ENCODE measurements around the gene ZSWIM5. TPM values are rescaled to one million over a fixed set of nuclear protein-coding genes. Genes with fewer than 3 reads are reported as not detected.

Gene ZSWIM5
- total and polyA plus RNA-seq, 10 donors = 0.15 to 4.7 (median 2.7) TPM

DNA sequence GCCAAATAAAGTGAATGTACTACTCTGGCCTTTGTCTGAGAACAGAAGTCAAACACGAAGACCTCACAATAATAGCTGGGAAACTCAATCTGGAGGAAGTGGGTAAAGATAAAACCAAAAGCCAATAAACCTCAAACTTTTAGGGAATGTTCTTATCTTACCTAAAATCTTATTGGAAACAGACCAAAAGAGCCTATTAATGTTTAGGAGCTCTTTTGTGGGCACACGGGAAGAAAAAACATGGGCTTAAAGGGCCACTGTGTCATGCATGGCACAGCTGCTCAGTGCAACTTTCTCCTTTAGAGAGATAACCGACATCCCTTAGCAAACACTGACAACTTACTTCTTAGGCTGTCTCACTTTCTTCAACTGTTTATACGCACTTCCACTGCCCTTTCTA is 236.1 kb downstream of the ZSWIM5 start:
- DNase-seq = no peak
- no peaks in the 10 kb centered on the region for H3K9me3 ChIP-seq
- intact Hi-C loops (cut with DNase I; ENCODE audit: low total_unique reads) = no loop called here
- H3K4me3 ChIP-seq = no peak overlapping the region
- peaks cover 0 to 54% (median 14%) of the 10 kb centered on the region in 6 donors for H3K36me3 ChIP-seq
- peaks cover 0 to 21% (median 2%) of the 10 kb centered on the region in 6 donors for H3K4me1 ChIP-seq
- no peaks in the 10 kb centered on the region for H3K27me3 ChIP-seq (replicated peaks in 1 of 7)
- no peak overlapping the region for H3K27ac ChIP-seq
- WGBS, 5 donors = 54 to 61% (median 55%) methylated on average over 4 of the region's 4 CpGs
- TF ChIP-seq POLR2A (IDR thresholded peaks at IDR 0.05) = no peak
- no peak for TF ChIP-seq POLR2AphosphoS5 (IDR thresholded peaks at IDR 0.05)
- TF ChIP-seq, protein P1, sequence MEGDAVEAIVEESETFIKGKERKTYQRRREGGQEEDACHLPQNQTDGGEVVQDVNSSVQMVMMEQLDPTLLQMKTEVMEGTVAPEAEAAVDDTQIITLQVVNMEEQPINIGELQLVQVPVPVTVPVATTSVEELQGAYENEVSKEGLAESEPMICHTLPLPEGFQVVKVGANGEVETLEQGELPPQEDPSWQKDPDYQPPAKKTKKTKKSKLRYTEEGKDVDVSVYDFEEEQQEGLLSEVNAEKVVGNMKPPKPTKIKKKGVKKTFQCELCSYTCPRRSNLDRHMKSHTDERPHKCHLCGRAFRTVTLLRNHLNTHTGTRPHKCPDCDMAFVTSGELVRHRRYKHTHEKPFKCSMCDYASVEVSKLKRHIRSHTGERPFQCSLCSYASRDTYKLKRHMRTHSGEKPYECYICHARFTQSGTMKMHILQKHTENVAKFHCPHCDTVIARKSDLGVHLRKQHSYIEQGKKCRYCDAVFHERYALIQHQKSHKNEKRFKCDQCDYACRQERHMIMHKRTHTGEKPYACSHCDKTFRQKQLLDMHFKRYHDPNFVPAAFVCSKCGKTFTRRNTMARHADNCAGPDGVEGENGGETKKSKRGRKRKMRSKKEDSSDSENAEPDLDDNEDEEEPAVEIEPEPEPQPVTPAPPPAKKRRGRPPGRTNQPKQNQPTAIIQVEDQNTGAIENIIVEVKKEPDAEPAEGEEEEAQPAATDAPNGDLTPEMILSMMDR (IDR thresholded peaks at IDR 0.05 in 8 of 11, conservative IDR thresholded peaks at IDR 0.05 in 3 of 11) = no peak

Other genes with a start within 250 kb of the ZSWIM5 start
- gene EIF2B3, start 220.0 kb downstream of the ZSWIM5 start, total RNA-seq = 10 to 100 TPM; 14.5 to 28.8 (median 23.4) TPM
- gene EIF2B3, start 220.0 kb downstream of the ZSWIM5 start, polyA plus RNA-seq = 10 to 100 TPM in 2 of 3 donors, 1 to 10 TPM in 1; 7.4 to 15.2 (median 13.7) TPM
- gene HECTD3, start 195.3 kb downstream of the ZSWIM5 start, total RNA-seq = 10 to 100 TPM; 33.2 to 50.7 (median 37.6) TPM
- 10 to 100 TPM; 13.3 to 24.9 (median 15.9) TPM for gene HECTD3, start 195.3 kb downstream of the ZSWIM5 start, polyA plus RNA-seq
- gene UROD, start 194.4 kb downstream of the ZSWIM5 start, total RNA-seq = 10 to 100 TPM; 41.5 to 70.4 (median 65.4) TPM
- gene UROD, start 194.4 kb downstream of the ZSWIM5 start, polyA plus RNA-seq = 10 to 100 TPM; 69.8 to 90.9 (median 80.0) TPM
- gene HPDL, start 120.3 kb upstream of the ZSWIM5 start, total RNA-seq = 1 to 10 TPM in 4 of 7 donors, under 1 TPM in 3; 0.73 to 3.7 (median 1.3) TPM
- gene HPDL, start 120.3 kb upstream of the ZSWIM5 start, polyA plus RNA-seq = 1 to 10 TPM; 2.3 to 4.6 (median 3.5) TPM
- gene TOE1, start 133.6 kb upstream of the ZSWIM5 start, total RNA-seq = 10 to 100 TPM in 6 of 7 donors, 1 to 10 TPM in 1; 8.9 to 12.6 (median 11.7) TPM
- 10 to 100 TPM in 2 of 3 donors, 1 to 10 TPM in 1; 8.7 to 11.6 (median 10.6) TPM for gene TOE1, start 133.6 kb upstream of the ZSWIM5 start, polyA plus RNA-seq
- 10 to 100 TPM; 26.3 to 41.1 (median 36.4) TPM for gene MUTYH, start 133.8 kb upstream of the ZSWIM5 start, total RNA-seq
- gene MUTYH, start 133.8 kb upstream of the ZSWIM5 start, polyA plus RNA-seq = 10 to 100 TPM; 25.4 to 46.9 (median 37.9) TPM